AG09309 (cell line): Measurements from ENCODE around the gene RPS6KA4.
"Not testable (repeated sequence)": the region's sequence is repeated elsewhere in the genome, so short reads cannot be mapped to it uniquely, and the experiment has no call there.

Experiments
- DNase-seq: peaks from one replicate; pipeline ENCODE4 v3.0.0-alpha.2; 2010; ENCODE audit warnings: low read depth
- H3K4me3 ChIP-seq: 2 replicates; pipeline ENCODE4 v1.5.1; 2011; ENCODE audit warnings: mild to moderate bottlenecking, low read depth, low read length, moderate library complexity; ENCODE audit not compliant: control insufficient read depth
- TF ChIP-seq, protein P1 (sequence below): IDR thresholded peaks from 2 replicates; pipeline ENCODE4 v1.5.1; 2011; ENCODE audit warnings: mild to moderate bottlenecking, low read depth, low read length, inconsistent platforms; ENCODE audit not compliant: insufficient read depth, control insufficient read depth; ENCODE audit errors: missing control alignments

The RPS6KA4 gene

DNA sequence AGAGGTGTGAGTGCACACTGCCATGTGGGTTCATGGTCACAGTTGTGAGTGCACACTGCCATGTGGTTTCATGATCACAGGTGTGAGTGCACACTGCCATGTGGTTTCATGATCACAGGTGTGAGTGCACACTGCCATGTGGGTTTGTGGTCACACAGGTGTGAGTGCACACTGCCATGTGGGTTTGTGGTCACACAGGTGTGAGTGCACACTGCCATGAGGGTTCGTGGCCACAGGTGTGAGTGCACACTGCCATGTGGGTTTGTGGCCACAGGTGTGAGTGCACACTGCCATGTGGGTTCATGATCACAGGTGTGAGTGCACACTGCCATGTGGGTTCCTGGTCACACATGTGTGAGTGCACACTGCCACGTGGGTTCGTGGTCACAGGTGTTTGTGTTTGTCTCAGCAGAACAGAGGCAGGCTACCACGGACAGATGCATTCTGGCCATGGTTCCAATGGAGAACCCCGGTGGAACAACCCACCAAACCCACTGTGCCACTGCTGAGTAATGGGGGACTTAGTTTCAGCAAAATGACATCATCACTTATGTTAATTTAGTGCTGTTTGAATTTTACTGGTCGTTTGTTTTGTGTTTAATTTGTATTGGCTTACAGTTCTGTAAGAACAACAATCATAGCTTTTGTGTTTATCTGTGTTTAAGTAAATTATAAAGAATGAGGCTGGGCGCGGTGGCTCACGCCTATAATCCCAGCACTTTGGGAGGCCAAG lies 57.2 kb downstream of the RPS6KA4 start:
- TF ChIP-seq, protein P1, sequence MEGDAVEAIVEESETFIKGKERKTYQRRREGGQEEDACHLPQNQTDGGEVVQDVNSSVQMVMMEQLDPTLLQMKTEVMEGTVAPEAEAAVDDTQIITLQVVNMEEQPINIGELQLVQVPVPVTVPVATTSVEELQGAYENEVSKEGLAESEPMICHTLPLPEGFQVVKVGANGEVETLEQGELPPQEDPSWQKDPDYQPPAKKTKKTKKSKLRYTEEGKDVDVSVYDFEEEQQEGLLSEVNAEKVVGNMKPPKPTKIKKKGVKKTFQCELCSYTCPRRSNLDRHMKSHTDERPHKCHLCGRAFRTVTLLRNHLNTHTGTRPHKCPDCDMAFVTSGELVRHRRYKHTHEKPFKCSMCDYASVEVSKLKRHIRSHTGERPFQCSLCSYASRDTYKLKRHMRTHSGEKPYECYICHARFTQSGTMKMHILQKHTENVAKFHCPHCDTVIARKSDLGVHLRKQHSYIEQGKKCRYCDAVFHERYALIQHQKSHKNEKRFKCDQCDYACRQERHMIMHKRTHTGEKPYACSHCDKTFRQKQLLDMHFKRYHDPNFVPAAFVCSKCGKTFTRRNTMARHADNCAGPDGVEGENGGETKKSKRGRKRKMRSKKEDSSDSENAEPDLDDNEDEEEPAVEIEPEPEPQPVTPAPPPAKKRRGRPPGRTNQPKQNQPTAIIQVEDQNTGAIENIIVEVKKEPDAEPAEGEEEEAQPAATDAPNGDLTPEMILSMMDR = no peak
- H3K4me3 ChIP-seq = no peak overlapping the region
- no peak for DNase-seq

GRCh38 chr11:64418233-64418632 lies 59.3 kb downstream of the RPS6KA4 start:
- DNase-seq, H3K4me3 ChIP-seq: not testable (repeated sequence)

DNA sequence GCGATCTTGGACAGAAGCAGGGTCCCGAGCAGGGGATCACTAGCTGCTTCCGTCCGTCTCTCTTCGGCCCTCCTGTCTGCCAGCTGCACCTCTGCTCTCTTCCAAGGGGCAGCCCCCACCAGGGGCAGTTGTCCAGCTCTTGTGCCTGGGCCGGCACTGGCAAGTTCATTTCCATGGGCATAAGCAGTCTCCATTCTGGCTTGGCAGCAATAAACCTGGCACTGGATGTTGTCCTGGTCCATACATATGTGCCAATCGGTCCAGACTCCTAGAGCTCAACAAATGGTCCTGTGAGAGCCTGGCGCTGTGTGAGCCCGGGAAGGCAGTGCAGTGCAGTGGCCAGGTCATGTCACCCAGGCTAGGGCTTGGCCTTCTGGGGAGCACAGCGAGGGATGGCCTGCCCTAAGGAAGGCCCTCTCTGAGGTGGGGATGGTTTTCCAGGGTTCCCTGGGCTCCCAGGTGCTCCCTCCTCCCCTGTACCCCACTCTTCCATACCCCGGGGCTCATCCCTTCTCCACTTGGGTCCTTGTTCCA lies 60.4 kb downstream of the RPS6KA4 start:
- no peak overlapping the region for H3K4me3 ChIP-seq
- DNase-seq = no peak
- TF ChIP-seq, protein P1 = no peak

GRCh38 chr11:64419818-64420485 lies 61.0 kb downstream of the RPS6KA4 start:
- TF ChIP-seq, protein P1 = no peak

More at GRCh38 chr11:64419818-64420485, 61.0 kb downstream of the RPS6KA4 start:
- DNase-seq = no peak
- H3K4me3 ChIP-seq = no peak overlapping the region
